ENCODE results near the gene ZSWIM5.

ZSWIM5 gene

GRCh38 chr1:45216861-45217260, 10.5 kb upstream of the ZSWIM5 start:
- no peak for TF ChIP-seq CTCF (IDR thresholded peaks at IDR 0.05; ENCODE audit: low read depth, low read length)
- no peak for DNase-seq (ENCODE audit: low read depth, low spot score)
- in situ Hi-C loops (cut with HindIII; ENCODE audit: low sequenced_read_pairs): no loop called here
- H3K4me3 ChIP-seq (ENCODE audit: low read depth, low read length): no peak overlapping the region

GRCh38 chr1:45216200-45216541, 9.8 kb upstream of the ZSWIM5 start:
- in situ Hi-C loops (cut with HindIII; ENCODE audit: low sequenced_read_pairs): no loop called here
- TF ChIP-seq CTCF (IDR thresholded peaks at IDR 0.05; ENCODE audit: low read depth, low read length): no peak
- DNase-seq (ENCODE audit: low read depth, low spot score): no peak
- no peak overlapping the region for H3K4me3 ChIP-seq (ENCODE audit: low read depth, low read length)

DNA sequence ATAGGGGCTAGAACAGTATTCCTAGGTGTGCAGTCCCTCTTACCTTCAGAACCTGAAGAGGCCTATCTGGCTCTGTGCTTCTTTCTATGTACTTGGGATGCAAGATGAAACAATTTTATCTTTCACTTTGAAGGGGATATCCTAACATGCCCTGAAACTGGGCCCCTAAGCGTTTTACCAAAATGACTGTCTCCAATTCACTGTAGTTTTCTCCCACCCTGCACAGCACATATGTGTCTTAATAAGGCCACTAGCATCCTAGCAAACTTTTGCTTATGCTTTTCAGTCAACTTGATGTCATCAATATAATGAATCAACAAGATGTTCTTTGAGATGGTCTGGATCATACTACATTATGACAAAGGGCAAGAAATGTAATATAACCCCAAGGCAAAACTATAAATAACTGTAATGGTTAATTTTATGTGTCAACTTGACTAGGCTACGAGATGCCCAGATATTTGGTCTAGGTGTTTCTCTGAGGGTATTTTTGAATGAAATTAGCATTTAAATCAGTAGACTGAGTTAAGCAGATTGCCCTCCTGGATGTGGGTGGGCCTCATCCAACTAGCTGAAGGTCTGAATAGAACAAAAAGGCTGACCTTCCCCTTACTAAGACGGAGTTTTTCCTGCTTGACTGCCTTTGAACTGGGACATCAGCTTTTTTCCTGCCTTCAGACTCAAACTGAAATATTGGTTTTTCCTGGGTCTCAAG, 9.2 kb upstream of the ZSWIM5 start:
- H3K4me3 ChIP-seq (ENCODE audit: low read depth, low read length): no peak overlapping the region
- TF ChIP-seq CTCF (IDR thresholded peaks at IDR 0.05; ENCODE audit: low read depth, low read length): no peak
- in situ Hi-C loops (cut with HindIII; ENCODE audit: low sequenced_read_pairs): no loop called here
- no peak for DNase-seq (ENCODE audit: low read depth, low spot score)

GRCh38 chr1:45213892-45214291, 7.5 kb upstream of the ZSWIM5 start:
- no peak overlapping the region for H3K4me3 ChIP-seq (ENCODE audit: low read depth, low read length)
- no peak for TF ChIP-seq CTCF (IDR thresholded peaks at IDR 0.05; ENCODE audit: low read depth, low read length)
- no peak for DNase-seq (ENCODE audit: low read depth, low spot score)
- in situ Hi-C loops (cut with HindIII; ENCODE audit: low sequenced_read_pairs): no loop called here

DNA sequence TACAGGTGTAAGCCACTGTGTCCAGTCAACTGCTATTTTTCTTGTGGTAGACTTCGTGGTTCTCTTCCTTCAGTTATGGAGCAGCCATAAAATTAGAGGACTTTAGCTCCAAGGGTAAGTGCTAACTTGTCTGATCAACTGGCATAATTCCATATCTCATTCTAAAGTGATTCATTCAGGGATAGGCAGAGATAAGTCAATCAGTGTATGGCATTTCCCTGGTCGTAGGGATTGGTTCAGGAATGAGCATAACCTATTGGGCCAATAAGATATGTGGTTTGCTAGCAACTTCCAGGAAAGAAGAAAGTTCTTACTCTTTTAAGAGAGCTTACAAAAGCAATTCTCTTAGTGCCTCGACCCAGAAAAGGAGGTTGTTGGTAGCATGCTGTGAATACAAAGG, 4.7 kb upstream of the ZSWIM5 start:
- DNase-seq (ENCODE audit: low read depth, low spot score): no peak
- in situ Hi-C loops (cut with HindIII; ENCODE audit: low sequenced_read_pairs): no loop called here
- no peak for TF ChIP-seq CTCF (IDR thresholded peaks at IDR 0.05; ENCODE audit: low read depth, low read length)
- H3K4me3 ChIP-seq (ENCODE audit: low read depth, low read length): no peak overlapping the region

DNA sequence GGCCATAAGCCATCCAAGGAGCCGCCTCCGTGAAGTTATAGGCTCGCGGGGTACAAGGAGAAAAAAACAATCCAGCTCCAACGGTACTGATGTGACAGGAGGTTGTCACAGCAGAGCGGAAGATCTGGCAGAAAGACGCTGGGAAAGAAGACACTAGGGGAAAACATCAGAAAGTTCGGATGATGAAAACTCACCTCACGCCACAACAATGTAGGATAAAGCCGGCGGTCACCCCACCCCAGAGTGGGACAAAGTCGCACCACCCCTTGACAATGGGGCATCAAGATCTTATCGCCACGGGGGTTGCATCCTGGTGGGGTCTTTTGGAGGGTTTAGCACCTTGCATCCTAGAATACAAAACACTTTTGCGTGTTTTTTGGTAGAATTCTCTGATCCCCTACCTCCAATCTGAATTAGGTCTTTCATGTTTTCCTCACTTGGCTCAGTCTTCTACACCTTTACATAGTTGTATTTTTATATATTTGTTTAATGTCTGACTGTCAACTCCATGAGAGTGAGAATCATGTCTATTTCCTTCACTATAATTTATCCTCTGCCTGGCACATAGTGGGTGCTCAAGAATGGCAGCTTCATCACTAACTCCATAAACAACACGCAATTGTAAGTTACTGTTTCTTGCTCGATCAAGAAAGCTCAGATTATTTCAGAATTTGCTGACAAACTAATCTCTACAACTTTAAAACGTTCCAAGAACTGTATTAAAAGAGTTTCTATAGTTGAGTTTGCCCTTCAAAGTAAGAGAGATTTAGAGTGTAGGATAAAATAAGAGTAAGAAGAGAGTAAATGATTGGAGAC, 611 bp upstream of the ZSWIM5 start:
- no peak for DNase-seq (ENCODE audit: low read depth, low spot score)
- in situ Hi-C loops (cut with HindIII; ENCODE audit: low sequenced_read_pairs): no loop called here
- no peak for TF ChIP-seq CTCF (IDR thresholded peaks at IDR 0.05; ENCODE audit: low read depth, low read length)
- H3K4me3 ChIP-seq (ENCODE audit: low read depth, low read length): peak overlapping the region; percentile 56

All from astrocyte of the spinal cord (primary cell).